HG03469 (cell line): Measurements from ENCODE around the gene IRF8.

Source experiments
- ATAC-seq: cut with Tn5 transposase; IDR thresholded peaks from one replicate; pipeline ENCODE4 v1.9.1; 2021; ENCODE audit warnings: mild to moderate bottlenecking, moderate library complexity, moderate number of reproducible peaks; ENCODE audit not compliant: unreplicated experiment

Gene IRF8

DNA sequence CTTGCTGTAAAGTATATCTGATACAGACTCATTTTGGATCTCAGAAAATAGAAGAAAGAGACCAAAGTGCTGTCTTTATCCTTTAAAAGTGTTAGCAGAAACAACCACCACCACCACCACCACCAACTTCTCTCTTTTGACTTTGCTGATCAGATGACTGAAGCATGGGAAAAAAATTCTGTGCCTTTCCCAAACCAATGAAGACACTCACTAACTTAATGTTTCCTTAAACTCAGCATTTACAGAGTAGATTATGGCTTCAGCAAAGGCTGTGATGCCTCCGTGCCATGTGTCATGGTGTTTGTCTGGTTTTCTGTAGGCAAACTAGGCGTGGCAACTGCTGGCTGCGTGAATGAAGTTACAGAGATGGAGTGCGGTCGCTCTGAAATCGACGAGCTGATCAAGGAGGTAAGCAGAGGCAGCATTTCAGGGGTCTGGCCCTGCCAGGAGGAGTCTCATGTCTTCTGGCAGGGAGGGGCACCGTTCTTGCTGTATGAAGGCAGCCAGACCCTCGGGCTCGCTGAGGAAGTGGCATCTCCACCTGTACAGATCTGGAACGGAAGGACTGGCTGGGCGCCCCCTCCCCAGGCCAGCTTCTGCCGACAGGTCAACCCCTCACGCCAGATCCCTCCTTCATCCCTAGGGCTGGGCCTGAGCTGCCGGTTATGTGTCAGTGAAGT lies 12.4 kb downstream of the IRF8 start:
- ATAC-seq = no peak

DNA sequence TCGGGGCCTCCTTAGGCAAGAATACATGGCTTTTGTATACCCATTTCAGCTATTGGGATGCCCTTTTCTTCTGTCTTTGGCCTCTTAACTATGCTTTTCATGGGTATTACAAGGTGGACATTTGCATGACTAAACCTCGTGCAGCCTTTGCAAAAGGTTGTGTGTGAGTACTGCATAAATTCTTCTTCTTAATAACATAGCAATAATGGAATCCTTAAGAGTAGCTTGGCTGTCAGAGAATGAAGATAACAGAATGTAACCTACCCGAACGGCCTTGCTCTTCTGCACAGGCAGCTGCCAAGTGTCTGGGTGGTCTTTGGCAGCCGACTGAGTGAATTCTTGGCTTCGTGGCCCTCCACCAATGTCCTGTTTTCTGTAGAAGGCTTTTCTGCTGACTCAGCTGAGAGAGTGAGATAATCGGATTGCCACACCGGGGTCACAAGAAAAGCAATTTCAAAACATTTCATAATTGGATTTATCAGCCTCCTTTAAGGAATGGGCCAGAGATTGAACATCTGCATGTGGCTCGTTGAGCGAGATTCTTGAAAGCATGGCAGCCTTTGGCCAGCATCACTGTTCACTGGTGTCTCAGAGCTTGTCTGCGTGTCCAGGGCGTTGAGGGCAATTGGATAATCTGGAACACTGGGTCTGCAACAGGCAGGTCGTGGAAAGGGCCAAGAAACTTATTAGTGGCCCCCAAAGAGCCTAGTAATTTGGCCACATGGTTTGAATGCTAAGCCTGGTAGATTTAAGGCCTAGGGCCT lies 13.4 kb downstream of the IRF8 start:
- no peak for ATAC-seq

DNA sequence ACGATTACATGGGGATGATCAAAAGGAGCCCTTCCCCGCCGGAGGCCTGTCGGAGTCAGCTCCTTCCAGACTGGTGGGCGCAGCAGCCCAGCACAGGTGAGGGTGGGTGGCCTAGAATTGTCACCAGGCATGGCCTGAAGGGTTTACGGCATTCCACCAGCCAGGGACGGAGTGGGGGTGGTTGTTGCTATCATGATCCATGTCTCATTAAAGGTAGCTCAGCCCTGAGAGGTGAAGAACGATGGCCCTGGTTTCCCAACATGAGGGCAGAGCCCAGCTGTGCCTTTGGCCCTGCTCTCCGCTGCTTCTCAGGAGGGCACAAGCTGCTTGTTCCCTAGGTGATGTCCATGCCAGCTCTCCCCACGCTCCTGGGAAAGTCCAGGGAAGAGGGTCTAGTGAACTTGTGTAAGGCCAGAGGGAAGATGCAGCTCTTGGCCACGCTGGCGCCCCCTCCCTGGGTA lies 14.2 kb downstream of the IRF8 start:
- no peak for ATAC-seq

DNA sequence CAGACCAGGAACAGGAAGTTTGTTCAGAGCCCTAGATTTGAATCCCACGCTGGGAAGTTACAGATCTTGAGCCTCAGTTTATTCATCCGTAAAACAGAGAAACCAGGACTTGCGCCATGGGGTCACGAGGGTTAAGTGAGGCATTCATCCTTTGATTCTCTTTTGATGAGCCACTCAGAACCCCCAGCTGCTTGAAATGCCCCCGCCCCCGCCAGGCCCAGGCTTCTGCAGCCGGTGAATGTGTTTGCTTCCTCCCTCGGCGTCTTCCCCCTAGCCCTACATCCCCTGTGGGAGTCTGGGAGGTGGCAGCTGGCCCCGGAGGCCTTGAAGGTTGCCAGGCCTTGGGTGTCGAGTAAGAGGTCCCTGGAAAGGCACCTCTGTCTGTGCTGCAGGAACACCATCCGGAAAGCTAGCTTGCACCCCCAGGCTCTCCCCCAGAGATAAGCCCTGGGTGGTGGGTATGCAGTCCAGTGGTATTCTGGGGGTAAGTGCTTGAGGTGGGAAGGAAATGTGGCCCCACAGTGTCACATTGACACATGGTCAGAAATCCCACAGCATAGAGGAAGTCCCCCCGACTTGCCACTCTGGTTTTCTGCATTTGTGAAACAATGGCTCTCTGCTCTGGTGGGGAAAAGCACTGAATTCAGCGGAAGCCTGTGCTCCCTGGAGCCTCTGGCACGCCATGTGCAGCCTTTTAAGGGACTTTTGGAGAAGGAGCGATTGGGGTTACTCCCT lies 14.9 kb downstream of the IRF8 start:
- ATAC-seq = no peak

DNA sequence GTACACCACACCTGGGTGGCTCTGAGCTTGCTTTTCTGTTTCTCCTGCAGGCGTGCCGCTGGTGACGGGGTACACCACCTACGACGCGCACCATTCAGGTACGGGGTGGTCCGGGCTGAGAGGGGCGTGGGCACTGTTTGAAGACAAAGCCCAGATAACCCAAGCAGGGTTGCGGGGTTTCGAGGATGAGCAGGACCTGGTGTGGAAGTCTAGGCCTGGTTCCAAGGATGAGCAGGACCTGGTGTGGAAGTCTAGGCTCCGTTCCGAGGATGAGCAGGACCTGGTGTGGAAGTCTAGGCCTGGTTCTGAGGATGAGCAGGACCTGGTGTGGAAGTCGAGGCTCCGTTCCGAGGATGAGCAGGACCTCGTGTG lies 15.4 kb downstream of the IRF8 start:
- no peak for ATAC-seq

DNA sequence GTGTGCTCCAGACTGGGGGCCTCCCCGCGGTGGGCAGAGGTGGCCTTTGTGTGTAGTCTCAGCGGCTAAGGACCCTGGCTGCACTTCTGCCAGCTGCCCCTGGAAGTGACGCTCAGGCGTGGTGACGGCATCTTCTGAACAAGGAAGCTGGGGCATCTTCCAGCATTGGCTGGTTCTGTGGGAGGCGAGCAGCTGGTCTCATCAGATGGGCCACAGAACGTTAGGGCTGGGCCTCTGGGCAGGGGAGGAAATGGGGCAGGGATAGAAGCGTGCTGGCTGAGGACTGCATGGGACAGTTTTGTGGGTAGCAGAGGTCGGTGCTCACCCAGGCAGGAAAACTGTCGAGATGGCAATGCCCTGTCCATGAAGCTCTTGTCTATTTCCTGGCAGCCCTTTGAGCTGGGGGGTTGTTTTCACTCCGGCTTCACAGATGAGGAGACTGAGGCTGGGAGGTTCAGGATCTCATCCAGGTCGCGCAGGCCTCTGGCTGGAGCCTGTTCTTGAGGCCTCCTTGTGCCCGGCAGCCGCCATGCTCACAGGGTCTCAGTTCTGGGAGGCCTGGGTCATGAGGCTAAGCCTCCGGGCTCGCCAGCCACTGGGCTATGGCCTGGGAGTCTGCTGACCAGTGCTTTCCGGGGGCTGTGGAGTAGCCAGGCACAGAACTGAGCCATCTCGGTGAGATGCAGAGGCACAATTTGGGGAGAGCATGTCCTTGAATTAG lies 16.3 kb downstream of the IRF8 start:
- ATAC-seq = no peak

DNA sequence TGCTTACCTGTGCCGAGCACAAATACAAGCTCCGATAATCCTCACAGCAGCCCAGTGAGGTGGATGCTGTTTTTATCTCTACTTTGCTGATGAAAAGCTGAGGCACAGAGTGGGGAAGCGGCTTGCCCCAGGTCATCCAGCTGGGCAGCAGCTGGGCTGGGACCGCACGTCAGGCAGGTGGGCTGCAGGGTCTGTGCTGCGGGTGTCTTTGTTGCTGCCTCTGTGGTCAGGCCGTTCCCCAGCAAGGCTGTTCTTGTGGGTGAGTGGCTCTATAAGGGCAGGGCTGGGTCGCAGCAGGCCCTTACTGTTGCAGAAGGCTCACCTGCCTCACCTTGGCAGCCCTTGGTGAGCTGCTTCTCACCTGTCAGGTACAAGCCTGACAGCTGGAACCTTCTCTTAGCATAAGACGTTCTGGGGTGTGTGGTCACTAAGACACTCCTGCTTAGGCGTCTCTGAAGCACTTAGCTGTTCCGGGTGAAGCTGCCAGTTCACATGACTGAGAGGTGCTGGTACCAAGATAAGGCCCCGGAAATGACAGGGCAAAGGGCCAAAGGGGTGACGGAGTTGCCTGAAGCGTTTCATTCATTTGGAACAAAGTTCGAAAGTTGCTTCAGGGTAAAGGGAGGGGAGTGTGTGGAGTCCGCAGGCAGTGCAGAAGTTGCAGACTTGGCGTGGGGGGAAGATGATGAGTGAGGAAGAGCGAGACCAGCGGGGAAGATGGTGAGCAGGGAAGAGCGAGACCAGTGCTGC lies 17.4 kb downstream of the IRF8 start:
- ATAC-seq = no peak

DNA sequence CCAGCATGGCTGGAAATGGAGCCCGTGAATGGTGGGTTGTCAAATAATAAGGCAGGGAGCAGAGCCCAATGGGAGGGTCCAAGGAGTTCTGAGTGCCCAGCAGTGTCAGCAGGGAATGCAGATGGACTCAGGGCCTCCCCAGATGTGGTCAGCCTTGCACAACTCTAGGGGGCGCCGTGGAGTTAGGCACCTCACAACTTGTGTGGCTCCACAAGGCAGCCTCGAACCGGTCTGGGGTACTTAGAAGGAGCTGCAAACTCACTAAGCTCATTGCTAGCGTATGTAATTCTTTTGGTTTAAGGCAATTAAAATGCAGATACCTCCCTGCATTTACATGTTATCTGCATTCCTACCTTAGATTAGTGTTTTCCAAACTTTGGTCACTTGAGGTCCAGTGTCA lies 18.1 kb downstream of the IRF8 start:
- ATAC-seq = no peak

DNA sequence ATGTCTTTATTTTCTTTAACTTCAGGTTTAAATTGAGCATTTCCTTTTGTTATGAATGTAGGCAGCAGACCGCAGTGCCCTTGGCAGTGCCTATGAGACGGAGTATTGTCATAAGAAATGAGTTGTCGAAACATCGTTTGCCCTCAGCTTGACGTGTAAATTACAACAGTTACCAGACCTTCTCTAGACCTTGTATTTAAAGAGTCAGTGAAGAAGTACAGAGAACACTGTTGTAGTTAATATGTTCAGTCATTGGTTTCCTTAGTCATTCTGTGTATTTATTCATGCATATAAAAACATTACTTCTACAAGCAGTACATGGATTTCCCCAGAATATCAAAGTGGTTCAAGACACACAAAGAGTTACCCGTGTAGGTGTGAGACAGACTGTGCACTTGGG lies 19.0 kb downstream of the IRF8 start:
- no peak for ATAC-seq

DNA sequence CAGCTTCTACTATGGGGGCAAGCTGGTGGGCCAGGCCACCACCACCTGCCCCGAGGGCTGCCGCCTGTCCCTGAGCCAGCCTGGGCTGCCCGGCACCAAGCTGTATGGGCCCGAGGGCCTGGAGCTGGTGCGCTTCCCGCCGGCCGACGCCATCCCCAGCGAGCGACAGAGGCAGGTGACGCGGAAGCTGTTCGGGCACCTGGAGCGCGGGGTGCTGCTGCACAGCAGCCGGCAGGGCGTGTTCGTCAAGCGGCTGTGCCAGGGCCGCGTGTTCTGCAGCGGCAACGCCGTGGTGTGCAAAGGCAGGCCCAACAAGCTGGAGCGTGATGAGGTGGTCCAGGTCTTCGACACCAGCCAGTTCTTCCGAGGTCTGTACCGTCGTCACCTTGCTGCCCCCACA lies 19.5 kb downstream of the IRF8 start:
- ATAC-seq = no peak

DNA sequence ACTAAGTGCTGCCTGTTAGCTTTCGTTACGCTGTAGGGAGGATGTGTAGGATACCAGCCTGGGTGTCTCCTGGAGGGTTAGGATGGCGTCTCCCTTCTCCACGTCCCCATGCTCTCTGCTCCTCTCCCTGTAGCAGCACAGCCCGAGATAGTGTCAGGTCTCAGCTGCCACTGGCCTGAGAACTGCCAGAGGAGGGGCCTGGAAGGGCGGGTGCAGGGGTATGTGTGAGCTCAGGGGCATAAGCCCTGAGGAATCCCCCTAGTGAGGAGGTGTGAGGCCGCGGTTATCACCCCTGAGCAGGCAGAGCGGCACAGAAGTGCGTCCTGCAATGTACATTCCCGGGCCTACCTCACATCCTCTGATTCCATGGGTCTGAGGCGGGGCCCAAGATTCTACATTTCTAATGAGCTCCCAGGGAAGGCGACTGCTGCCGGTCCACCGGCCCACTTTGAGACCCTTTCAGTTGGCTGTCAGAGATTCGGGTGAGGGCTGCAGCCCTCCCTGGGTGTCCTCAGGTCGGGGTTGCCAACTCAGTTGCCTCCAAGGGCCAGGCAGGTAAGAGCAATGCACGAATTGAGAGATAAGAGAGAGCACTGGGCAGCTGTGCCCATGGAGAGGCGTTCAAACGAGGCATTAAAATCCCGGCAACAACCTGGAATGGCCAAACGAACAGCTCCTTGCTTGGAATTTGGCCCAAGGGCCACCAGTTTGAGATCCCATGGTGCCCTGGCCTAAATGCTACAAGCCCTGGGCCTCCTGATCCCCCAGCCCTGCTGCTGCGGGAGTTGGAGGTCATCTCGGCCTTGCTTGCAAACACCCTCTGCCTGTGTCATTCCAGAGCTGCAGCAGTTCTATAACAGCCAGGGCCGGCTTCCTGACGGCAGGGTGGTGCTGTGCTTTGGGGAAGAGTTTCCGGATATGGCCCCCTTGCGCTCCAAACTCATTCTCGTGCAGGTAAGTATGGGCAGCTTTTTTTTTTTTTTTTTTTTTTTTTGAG lies 20.6 kb downstream of the IRF8 start:
- no peak for ATAC-seq

DNA sequence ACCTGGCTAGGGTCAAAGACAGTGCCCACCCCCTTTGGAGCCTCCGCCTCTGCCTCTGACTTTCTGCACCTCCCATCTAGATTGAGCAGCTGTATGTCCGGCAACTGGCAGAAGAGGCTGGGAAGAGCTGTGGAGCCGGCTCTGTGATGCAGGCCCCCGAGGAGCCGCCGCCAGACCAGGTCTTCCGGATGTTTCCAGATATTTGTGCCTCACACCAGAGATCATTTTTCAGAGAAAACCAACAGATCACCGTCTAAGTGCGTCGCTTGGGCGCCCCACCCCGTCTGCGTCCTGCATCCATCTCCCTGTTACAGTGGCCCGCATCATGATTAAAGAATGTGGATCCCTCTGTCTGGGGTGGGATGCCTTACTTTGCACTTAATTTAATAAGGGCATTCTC lies 22.1 kb downstream of the IRF8 start:
- ATAC-seq = no peak

DNA sequence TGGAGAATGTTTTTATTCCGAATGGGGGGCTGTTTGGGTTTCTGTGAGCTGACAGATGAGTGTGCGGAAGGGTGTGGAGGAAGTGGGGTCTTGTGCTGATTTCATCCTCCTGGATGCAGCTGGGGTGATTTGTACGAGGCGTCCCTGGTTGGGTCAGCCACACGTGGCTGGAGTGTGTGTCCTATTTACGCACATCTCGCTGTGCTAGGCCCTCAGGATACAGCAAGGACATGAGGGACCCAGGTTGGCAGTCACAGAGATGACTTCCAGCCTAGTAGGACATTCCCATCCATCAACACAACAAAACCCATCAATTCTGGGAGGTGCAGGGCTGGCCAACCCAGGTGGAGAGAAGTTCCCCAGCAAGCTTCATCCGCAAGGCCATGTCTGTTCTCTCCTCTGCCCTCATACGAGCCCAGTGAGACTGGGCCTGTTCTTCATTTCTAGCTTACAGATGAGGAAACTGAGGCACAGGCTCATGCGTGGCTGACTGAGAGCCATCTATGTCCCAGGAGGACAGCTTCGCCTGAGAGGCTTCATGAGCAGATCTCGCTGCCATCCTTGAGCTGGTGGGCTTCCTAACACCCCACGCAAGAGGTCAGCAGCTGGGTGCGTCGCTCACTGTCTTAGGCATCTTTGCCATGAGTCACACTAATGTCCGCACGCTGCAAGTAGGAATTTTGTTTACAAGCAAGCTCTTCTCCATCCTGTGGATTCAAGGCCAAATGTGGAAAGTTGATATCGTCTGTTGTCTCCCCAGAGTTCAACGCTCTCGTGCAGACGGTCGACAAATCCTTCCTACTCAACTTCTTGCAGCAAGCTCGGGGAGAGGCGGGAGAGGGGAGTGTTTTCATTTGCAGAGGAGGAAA lies 24.4 kb downstream of the IRF8 start:
- ATAC-seq = no peak

DNA sequence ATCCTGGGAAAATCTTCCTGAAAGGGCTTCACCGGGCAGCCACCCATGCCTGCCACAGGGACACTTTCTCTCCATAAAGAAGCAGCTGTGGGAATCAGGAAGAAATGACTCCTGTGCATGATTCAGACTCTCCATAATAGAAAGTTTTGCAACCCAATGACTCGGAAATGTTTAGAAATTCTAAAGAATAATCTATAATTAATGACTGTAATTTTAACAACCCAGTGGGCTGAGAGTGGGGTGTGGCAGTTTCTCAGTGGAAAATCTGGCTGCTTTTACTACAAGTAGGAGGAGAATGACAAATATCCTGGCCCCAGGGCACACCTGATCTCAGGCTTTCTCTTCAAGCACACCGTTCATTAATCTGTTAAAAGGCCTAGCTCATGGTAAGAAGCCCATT lies 25.7 kb downstream of the IRF8 start:
- no peak for ATAC-seq

DNA sequence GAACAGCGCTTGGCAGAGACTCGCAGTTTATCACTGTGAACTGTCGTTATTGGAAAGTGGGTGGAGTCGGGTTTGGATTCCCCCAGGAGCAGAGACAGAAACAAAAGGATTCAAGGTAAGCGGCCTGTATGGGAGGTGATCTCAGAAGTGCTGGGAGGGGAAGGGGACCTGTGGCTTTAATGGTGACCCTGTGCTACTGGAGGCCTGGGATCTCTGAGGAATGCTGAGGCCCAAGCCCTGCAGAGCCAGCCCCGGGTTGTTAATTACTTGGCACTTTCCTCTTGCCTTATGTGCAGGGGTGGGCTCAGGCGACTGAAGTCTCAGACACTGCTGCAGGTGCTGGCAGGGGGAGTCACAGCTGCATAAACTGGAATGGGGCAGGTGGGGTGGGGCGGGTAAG lies 27.4 kb downstream of the IRF8 start:
- ATAC-seq = no peak

DNA sequence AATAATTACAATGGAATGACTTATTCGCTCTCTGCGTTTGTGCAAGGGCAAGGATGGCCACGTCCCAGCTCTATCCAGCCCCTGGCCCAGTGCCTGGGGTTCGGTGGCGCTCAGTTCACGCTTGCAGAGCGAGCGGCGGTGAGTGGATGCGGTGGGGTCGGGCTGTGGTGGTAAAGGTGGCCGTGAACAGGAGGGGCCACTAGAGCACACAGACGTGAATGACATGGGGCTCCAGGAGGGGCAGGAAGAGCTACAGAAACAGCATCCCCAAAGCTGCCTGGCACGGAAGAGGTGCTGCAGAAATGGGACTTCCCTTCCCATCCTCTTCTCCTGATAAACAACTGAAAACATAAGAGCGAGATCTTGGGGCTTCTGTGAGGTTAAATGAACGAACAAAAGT lies 28.4 kb downstream of the IRF8 start:
- ATAC-seq = no peak

DNA sequence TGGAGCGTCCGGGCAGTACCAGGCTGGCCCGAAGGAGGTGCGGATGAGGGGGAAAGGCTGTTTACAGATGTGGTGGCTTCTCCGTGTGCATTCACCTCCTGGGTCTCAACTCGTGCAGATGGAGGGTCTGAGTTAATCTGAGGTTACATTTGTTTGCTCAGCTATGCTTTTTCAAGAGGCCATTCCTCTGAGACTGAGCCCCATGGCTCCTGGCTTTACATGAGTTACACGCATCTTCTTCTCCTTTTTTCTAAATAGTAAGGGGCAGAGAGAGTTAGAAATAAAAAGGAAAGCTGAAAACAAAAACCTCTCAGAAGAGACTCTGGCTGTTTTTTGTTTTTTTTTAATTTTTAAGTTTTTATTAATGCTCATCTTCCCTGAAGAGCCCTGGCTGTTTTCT lies 29.0 kb downstream of the IRF8 start:
- no peak for ATAC-seq

DNA sequence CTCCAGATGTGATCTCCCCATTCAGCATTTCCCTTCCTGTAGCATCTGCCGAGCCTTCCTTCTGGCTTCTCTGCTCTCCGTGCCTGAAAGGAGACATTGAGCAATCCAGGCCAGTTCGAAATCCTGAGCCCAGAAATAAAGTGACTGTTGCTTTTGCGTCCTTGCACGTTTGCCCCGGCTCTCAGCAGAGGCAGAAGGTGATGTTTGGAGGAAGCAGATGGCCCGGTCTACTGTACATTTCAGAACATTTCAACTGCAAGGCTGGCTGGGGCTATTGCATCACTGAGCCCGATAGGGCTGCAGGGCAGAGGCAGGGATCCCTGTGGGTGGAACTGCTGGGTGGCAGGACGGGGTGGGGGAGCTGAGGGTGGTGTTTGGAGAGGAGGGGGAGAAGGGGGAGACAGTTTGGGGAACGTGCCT lies 29.4 kb downstream of the IRF8 start:
- no peak for ATAC-seq
